Mononuclear cell (primary cell): ENCODE measurements around the gene TRMT44. TPM values are rescaled to one million over a fixed set of nuclear protein-coding genes. Genes with fewer than 3 reads are reported as not detected.

Experiments
- H3K27me3 ChIP-seq: 2 replicates; pipeline ENCODE4 v1.6.0; 2011; ENCODE audit warnings: low read length, control low read depth; ENCODE audit not compliant: insufficient read depth
- H3K4me1 ChIP-seq: 2 replicates; pipeline ENCODE4 v1.5.1; 2011; ENCODE audit warnings: mild to moderate bottlenecking, low read length, control low read depth; ENCODE audit not compliant: insufficient read depth
- H3K4me3 ChIP-seq: 2 replicates; pipeline ENCODE4 v1.5.1; 2011; ENCODE audit warnings: mild to moderate bottlenecking, low read length, moderate library complexity
- H3K9me3 ChIP-seq: 2 replicates; pipeline ENCODE4 v1.5.1; 2011; ENCODE audit warnings: low read depth, mild to moderate bottlenecking, control low read depth, low read length
- total RNA-seq: library from RNA; depleted of rRNA; stranded (reverse); fragments of >200 nt; gene quantifications from one replicate; pipeline ENCODE4 v1.2.3, GENCODE V29; 2012

TRMT44 gene
- total RNA-seq, 1 donor, result 35.2 TPM

DNA sequence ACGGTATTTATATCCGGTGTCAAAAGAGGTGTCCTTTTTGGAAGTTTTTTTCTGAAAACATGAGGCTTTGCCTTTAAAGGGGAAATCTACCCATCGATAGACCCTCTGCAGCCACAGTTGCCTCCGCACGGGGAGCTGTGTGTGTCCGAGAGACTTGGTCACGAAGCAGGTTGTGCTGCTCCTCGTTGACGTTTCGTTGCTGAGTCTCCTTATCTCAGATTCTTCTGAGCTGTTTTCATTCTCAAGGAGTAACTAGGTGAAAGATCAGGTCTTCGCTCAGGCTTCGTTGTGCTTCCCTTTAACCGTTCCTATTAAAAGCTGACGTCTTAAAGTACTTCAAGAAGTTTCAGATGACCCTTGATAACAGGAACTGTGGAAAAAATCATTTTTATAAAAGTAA lies 23.8 kb downstream of the TRMT44 start:
- no peaks in the 10 kb centered on the region for H3K9me3 ChIP-seq
- H3K4me3 ChIP-seq, result no peak overlapping the region
- no peaks in the 10 kb centered on the region for H3K27me3 ChIP-seq
- no peaks in the 10 kb centered on the region for H3K4me1 ChIP-seq

DNA sequence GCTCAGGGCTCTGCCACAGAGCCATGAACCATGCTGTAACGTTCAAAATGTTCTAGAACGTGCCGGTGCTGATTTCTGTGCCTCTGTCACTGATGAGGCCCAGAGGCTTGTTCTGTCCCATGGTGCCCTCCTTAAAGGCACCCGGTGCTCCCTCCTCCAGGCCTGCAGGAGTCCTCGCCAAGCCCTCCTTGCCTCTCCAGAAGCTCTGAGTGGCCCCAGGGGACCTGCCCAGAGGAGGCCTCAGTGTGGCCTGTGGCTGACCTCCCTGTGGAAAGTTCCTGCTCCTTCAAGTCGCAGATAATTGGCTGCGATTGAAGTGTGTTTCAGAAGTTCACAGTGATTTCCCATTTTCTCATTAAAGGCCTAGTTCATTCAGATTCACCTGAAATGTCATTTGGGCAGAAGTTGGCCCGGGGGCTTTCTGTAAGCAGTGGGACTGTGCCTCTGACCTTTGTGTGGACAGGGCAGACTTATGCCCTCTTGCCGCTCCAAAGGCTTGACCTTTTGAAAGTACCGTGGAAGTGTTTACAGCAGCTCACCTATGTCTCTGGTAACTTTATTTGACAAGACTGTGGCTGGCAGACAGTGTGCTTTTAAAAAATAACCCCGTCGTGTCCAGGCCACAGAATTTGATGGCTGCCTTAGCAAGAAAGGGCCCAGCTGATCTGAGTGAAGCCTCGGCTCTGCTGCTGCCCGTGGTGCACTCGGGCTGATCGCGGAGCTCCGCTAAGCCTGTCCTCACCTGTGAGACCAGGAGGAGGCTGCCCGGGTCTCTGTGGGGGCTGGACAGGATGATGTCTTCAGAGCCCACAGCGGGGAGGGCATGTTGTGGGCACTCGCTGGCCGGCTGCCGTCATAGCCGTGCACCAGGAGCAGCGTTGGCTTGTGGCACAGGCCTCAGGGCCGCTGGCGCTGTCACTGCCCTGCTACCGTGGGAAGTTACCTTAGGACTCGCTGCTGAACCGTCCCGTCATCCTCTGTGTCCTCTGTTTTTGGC lies 25.3 kb downstream of the TRMT44 start:
- no peaks in the 10 kb centered on the region for H3K27me3 ChIP-seq
- no peak overlapping the region for H3K4me3 ChIP-seq
- H3K9me3 ChIP-seq, result no peaks in the 10 kb centered on the region
- no peaks in the 10 kb centered on the region for H3K4me1 ChIP-seq

DNA sequence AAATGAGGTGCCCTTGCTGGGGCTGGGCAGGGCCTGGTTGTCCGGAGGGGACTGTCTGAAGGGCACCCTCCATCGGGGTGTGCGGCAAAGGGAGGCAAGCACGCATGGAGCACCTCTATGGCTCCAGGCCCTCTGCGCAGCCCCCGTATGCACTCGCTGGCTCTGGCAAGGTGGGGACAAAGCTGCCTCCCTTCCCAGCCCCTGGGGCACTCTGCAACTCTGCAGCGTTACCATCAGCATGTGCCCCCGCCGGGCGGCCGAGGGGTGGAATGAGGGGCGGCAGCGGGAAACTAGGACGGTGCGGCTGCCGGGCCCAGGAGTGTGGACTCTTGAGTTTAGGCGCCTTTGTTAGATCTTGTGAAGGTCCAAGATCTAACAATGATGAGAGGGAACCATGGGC lies 26.4 kb downstream of the TRMT44 start:
- Histone ChIP-seq H3K27me3 (no peaks in the 10 kb centered on the region), H3K4me1 (no peaks in the 10 kb centered on the region), H3K9me3 (no peaks in the 10 kb centered on the region), H3K4me3 (no peak overlapping the region)

DNA sequence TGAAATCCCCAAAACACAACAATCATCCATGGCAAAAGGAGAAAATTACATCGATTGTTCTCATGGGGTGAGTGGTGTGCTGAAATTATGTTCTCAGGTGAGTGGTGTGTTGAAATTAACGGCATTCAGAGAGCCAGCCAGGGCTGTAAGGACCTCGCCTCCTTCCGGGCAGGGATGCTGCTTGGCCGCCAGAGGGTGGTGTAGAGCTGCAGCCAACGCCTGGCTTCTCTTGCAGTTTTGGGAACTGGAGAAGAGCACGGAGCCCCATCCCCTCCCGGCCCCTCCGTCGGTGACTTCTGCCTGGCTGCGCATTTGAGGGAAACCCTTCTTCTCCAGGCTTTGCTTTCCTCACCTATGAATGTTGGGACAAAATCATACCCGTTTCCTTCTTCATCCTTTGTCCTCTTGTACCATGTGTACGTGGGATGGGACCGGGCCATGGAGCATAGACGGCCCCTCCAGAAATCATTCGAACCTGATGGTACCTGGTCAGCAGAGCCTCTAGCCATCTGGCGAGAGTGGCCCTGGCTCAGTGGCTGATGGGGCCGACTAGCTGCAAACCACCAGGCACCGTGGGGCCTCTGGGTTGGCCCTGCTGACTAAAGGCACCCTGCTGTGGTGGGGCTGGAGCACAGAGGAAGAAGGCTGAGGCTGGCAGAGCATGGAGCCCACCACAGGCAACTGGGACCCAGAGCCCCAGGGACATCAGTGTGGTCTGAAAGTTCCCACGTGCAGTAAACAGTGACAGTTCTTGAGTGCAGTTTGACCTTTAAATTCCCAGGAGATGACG lies 28.4 kb downstream of the TRMT44 start:
- Histone ChIP-seq H3K9me3 (no peaks in the 10 kb centered on the region), H3K4me1 (no peaks in the 10 kb centered on the region), H3K4me3 (no peak overlapping the region), H3K27me3 (no peaks in the 10 kb centered on the region)

DNA sequence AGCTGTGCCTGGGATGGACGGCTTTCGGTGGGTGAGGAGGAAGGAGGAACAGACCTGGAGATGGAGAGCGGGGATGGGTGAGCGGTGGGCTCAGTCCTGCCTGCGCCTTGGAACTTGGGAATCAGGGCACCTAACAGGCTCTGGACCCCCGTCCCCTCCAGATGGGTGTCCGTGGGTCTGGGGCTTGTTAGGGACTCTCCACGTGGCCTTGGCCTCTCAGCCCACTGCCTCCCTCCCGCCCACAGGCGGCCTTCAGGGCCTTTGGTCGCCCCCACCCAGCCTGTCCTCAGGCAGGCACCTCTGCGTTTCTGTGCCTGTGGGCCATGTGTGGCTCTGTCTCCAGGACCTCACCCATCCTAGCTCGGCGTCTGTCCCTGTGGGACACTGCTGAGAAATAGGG lies 29.0 kb downstream of the TRMT44 start:
- Histone ChIP-seq H3K4me3 (no peak overlapping the region), H3K9me3 (no peaks in the 10 kb centered on the region), H3K4me1 (no peaks in the 10 kb centered on the region), H3K27me3 (no peaks in the 10 kb centered on the region)

DNA sequence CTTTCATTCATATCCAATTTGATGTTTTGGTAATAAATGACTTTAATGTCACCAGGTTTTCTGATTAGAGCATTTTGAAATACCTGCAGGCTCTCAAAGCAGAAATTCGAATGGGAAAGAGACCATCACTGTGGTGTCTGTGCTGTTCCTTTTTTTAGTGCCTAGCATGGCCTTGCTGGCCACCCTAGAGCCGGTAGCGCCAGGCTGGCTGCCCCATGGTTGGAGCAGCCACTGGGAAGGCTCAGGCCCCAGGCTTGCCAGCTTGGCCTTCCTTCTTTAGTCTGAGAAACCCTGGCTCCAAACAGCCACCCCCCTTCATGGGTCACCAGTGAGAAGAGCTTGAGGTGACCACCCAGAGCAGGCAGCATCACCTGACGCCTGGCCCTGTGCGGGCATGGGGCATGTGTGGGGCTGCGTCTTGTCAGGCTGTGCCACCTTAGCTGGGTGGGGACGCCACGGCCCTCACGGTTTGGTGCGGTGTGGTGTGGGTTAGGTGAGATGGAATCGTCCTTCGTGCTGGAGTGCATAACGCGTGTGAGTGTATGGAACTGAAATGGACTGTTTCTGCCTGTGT lies 30.0 kb downstream of the TRMT44 start:
- Histone ChIP-seq H3K4me1 (no peaks in the 10 kb centered on the region), H3K27me3 (no peaks in the 10 kb centered on the region), H3K9me3 (no peaks in the 10 kb centered on the region)

DNA sequence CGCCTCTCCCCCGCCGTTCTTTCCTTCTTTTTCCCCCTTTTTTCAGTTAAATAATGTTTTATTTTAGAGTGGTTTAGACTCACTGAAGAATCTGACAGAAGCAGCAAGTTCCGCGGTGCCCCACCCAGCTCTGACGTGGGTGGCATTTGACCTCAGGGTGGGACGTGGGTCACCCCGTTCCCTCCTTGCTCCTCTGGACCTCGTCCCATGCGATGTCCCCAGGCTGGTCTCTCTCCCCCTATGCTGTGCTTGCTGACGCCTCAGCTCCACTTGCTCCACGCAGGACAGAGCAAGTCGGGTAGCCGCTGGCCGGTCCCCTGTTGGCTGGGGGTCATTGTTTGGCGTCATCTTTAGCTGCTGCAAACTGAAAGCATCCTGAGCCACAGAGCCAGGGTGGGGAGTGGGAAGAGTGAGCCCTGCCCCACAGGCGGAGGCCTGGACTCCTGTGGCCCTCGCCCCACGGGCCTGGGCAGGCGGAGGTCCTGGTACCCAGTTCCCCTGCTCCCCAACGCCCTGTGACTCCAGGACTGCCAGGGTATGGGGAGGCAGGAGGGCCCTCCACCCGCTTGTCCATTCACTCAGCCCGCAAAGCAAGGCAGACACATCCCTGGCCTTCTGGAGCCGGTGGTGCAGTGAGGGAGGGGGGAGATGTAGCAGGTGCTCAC lies 30.8 kb downstream of the TRMT44 start:
- no peaks in the 10 kb centered on the region for H3K27me3 ChIP-seq
- H3K4me1 ChIP-seq, result no peaks in the 10 kb centered on the region
- H3K4me3 ChIP-seq, result no peak overlapping the region
- H3K9me3 ChIP-seq, result no peaks in the 10 kb centered on the region

More for the DNA sequence above, 30.0 kb downstream of the TRMT44 start:
- no peak overlapping the region for H3K4me3 ChIP-seq

DNA sequence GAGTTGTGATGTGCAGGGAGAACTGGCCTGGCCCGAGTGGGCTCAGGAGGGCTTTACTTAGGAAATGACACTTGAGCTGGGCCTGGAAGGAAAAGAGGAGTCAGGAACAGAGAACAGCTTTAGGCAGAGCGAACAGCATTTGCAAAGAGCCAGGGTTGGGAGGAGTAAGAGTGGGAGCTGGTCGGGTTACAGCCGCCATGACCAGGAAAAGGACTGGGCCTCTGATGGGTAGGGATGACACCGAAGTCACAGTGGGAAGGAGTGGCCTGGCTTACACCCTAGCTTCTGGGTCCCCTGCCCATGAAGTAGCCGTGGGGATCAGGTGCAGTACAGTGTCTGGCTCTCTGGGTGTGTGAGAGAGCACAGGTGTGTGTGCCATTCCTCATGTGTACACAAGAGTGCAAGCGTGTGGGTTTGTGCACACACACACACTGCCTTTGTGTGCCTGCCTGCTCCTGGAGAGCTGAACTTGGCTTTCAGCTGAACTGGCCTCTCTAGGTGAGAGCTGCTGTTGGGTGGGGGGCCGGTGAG lies 31.6 kb downstream of the TRMT44 start:
- no peaks in the 10 kb centered on the region for H3K9me3 ChIP-seq
- H3K4me1 ChIP-seq, result no peaks in the 10 kb centered on the region
- no peaks in the 10 kb centered on the region for H3K27me3 ChIP-seq
- no peak overlapping the region for H3K4me3 ChIP-seq

DNA sequence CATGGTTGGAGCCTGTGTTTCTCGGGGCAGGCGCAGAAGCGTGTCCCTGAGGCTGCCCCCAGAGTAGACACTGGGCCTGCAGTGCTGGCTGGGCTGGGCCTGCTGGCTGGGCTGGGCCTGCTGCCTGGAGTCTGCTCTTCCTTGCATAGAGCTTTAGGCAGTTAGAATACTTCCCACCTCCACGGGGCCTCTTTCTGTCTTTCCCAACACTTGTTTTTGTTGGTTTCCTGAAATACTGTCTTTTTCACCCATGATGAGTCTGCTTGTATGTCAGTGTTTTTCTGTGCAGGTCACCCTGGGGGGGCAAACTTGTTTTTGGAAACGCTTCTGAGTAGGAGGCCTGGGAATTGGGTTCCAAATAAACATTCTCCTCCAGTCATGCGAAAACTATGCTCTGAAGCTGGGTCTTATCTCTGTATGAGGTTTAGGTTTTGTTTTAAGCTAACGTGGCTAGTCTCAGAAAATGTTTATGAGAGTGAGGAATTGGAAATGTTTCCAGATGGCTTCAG lies 32.2 kb downstream of the TRMT44 start:
- H3K27me3 ChIP-seq, result no peaks in the 10 kb centered on the region
- no peaks in the 10 kb centered on the region for H3K9me3 ChIP-seq
- no peaks in the 10 kb centered on the region for H3K4me1 ChIP-seq
- H3K4me3 ChIP-seq, result no peak overlapping the region

DNA sequence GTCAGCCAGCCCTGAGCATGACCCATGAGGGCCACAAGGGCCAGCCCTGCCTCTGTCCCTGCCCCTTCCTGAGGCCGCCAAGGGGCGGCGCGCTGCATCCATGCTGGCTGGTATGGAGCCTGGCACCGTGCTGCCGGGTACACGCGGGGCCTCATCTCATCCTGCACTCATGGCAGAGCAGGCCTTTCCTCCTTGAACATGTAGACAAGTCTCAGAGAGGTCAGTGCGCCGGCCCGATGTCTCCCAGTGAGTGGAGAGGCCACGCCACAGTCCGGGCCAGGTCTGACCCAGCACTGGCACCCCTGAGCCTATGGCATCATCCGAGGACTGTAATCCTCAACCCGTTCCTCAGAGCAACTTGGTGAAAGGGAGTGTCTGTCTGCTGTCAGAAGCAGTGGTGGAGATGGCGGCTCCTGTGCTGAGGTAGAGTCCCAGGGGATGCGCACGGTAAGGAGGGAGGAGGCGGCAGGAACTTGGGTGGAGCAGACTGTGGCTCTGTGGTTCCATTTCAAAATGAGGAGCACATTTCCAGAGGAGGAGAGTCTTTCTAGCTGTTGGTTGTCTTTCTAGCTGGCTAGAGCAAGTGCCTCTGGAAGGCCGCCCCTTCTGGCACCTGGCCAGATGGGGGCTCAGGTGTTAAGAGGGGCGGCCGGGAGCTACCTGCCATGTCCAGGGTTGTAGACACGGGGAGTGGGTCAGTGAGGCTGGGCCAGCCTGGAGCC lies 32.8 kb downstream of the TRMT44 start:
- no peaks in the 10 kb centered on the region for H3K9me3 ChIP-seq
- H3K27me3 ChIP-seq, result no peaks in the 10 kb centered on the region
- no peak overlapping the region for H3K4me3 ChIP-seq
- H3K4me1 ChIP-seq, result no peaks in the 10 kb centered on the region

DNA sequence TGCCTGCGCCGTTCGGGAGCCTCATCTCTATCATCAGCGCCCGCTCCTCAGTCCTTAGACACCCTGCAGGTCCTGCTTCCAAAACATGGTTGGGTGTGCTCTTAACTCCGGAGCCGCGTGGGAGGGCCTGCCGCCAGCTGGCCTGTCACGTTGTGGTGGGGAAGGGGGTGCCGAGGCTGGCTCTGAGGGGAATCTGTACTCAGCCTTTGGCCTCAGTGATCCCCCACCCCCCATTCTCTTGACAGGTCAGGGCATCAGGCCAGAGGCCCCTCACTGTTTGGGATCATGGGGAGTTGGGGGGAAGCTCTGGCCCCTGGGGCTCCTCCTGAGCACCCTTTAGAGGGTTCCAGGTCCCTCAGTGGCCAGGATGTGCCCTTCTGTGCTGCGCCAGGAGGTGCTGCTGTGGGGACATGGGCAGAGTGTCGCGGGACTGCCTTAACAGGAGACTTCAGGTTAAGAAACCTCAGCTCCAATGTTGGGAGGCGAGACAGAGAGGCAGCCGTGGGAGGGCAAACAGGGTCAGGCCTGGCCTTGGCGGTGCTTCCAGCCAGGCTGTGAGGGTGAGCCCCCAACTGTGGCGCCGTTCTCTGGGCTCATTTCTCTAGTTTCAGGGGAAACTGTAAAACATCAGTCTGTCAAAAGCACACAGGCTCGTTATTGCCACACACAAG lies 33.5 kb downstream of the TRMT44 start:
- Histone ChIP-seq H3K27me3 (no peaks in the 10 kb centered on the region), H3K9me3 (no peaks in the 10 kb centered on the region), H3K4me1 (no peaks in the 10 kb centered on the region), H3K4me3 (no peak overlapping the region)

DNA sequence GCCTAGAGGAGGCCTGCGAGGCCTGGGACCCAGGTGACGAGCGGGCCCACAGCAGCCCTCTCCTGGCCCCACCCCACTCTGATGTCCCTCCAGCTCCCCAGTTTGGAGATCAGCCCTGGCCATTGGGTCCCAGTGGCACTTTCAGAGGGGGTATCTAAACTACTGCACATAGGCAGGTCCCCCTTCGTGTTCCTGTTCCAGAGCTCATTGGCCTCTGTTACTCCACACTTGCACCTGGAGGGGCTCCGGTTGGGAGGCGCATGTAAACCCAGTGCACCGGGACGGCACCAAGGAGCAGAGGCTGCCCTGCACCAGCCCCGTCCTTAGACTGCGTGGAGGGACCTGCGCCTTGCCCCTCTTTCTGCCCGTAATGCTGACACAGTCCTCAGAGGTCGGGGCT lies 34.3 kb downstream of the TRMT44 start:
- Histone ChIP-seq H3K9me3 (no peaks in the 10 kb centered on the region), H3K4me1 (no peaks in the 10 kb centered on the region), H3K27me3 (no peaks in the 10 kb centered on the region), H3K4me3 (no peak overlapping the region)

DNA sequence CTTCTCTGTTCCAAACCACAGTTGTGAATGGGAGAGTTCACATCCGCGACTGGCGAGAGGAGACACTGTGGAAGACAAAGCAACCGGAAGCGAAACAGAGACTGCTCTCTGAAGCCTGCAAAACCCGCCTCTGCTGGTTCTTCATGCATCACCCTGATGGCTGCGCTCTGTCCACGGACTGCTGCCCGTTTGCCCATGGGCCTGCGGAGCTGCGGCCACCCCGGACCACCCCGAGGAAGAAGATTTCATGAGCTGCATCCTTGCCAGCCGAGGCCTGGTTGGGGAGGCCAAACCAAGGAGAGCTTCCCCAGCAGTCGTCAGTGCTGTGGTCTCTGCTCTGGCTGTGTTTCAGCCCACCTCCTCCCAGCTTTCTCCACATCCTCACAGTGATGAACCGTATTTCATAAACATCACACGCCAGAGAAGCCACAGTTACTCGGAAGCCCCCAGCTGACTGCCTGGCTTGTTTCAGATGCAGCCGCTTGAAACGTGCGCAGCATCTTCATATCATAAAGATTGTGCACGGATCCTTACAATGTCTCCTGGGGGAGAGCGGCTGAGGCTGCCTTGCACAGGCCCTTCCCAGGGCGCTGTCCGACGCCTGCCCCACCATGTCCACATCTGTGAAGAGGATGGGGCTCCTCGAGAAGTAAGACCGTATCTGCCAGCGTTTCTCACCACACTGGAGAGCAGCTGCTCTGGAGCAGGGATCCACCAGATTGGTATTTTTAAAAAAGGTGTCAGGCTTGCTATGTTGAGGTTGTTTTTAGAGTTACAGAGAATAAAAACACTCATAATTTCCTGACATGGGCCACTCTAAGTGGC lies 35.4 kb downstream of the TRMT44 start:
- Histone ChIP-seq H3K4me3 (no peak overlapping the region), H3K4me1 (no peaks in the 10 kb centered on the region), H3K27me3 (no peaks in the 10 kb centered on the region), H3K9me3 (no peaks in the 10 kb centered on the region)
